Thoracic aorta (tissue), 2 donors: Measurements from ENCODE around the gene THEM5. TPM values are rescaled to one million over a fixed set of nuclear protein-coding genes. Genes with fewer than 3 reads are reported as not detected.
"Not testable (repeated sequence)": the region's sequence is repeated elsewhere in the genome, so short reads cannot be mapped to it uniquely, and the experiment has no call there.

Experiments
- ATAC-seq: fragments of 150-250 bp; one replicate; pipeline ENCODE4 v1.8.0; 2017; ENCODE audit warnings: low read depth; ENCODE audit not compliant: insufficient number of reproducible peaks, low FRiP score
- DNase-seq: peaks from one replicate; pipeline ENCODE4 v3.0.0-alpha.2; 2020; ENCODE audit warnings: low spot score
- H3K27ac ChIP-seq, 2 donors: fragments of 200-600 bp; sonication (generic); 1 replicate in 1 of 2; 2 replicates in 1 of 2; pipeline ENCODE4 v1.5.1; 2016; ENCODE audit warnings: mild to moderate bottlenecking in 2 of 2, moderate library complexity in 2 of 2
- H3K27me3 ChIP-seq: fragments of 200-600 bp; sonication (generic); replicated peaks from 2 replicates; pipeline ENCODE4 v1.6.0; 2016; ENCODE audit warnings: mild to moderate bottlenecking; ENCODE audit not compliant: insufficient read depth
- H3K36me3 ChIP-seq: fragments of 200-600 bp; sonication (generic); one replicate; pipeline ENCODE4 v1.5.1; 2016
- H3K4me1 ChIP-seq, 2 donors: fragments of 200-600 bp; sonication (generic); 1 replicate in 1 of 2; 2 replicates in 1 of 2; pipeline versions ENCODE4 v1.5.1 to v1.6.0; 2016; ENCODE audit warnings: low read depth in 2 of 2, mild to moderate bottlenecking in 1 of 2; ENCODE audit not compliant: control insufficient read depth in 1 of 2
- H3K4me3 ChIP-seq: fragments of 200-600 bp; sonication (generic); 2 replicates; pipeline ENCODE4 v1.5.1; 2016; ENCODE audit warnings: mild to moderate bottlenecking
- H3K9me3 ChIP-seq: fragments of 200-600 bp; sonication (generic); 2 replicates; pipeline ENCODE4 v1.5.1; 2016
- CTCF ChIP-seq: fragments of 200-600 bp; sonication (generic); IDR thresholded peaks from one replicate; pipeline ENCODE4 v1.5.1; 2019; ENCODE audit warnings: antibody characterized with exemption
- total RNA-seq, 2 donors: library from RNA; depleted of rRNA; stranded (reverse); fragments of >200 nt; gene quantifications; one replicate each; pipeline versions ENCODE4 v1.1.0 to v1.2.3, GENCODE V29; 2016

The THEM5 gene
- not detected for total RNA-seq

GRCh38 chr1:151853411-151853943 is at the start of gene THEM5:
Gene THEM5 (minus strand): TSS chr1:151853712. CDS start chr1:151853565, 147 bp downstream.
- no peak for TF ChIP-seq CTCF
- no peak within 1 kb of the TSS for H3K27ac ChIP-seq
- no peak within 1 kb of the TSS for H3K4me3 ChIP-seq
- DNase-seq (no peak), ATAC-seq (no peak)
- H3K9me3 ChIP-seq: no peaks in the 10 kb centered on the region
- H3K27me3 ChIP-seq: no peaks in the 10 kb centered on the region
- peaks cover 0 to 13% of the 10 kb centered on the region in 2 donors for H3K4me1 ChIP-seq
- no peaks in the 10 kb centered on the region for H3K36me3 ChIP-seq

DNA sequence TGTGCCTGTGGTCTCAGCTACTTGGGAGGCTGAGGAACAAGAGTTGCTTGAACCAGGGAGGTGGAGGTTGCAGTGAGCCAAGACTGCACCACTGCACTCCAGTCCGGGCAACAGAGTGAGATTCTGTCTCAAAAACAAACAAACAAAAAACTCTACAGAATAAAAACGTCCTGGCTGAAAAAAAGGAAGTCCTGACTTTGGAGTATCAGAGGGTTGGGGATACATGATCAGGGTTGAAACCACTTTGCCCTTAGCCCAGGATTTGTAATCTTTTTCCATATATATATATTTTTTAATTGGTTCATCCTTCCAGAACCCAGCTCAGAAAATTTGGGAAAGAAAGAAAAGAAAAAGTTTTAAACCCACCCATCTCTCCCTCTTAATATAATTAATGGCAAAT is 49.3 kb upstream of the THEM5 start:
- Histone ChIP-seq H3K36me3 (no peaks in the 10 kb centered on the region), H3K27ac (no peak overlapping the region), H3K4me1 (no peaks in the 10 kb centered on the region), H3K27me3 (no peaks in the 10 kb centered on the region), H3K4me3 (no peak overlapping the region), H3K9me3 (peaks cover 6% of the 10 kb centered on the region)
- ATAC-seq (no peak), DNase-seq (no peak)
- no peak for TF ChIP-seq CTCF

GRCh38 chr1:151900804-151901203 is 47.3 kb upstream of the THEM5 start:
- ATAC-seq, H3K9me3 ChIP-seq, H3K27ac ChIP-seq, DNase-seq, H3K27me3 ChIP-seq, H3K4me3 ChIP-seq, H3K36me3 ChIP-seq, H3K4me1 ChIP-seq: not testable (repeated sequence)

- Histone ChIP-seq H3K27ac (no peak overlapping the region), H3K36me3 (no peaks in the 10 kb centered on the region), H3K9me3 (peaks cover 6% of the 10 kb centered on the region), H3K27me3 (no peaks in the 10 kb centered on the region), H3K4me1 (no peaks in the 10 kb centered on the region), H3K4me3 (no peak overlapping the region)
- no peak for TF ChIP-seq CTCF
- ATAC-seq: no peak
- no peak for DNase-seq
These were observed 45.0 kb upstream of the THEM5 start for GRCh38 chr1:151898519-151898991.

DNA sequence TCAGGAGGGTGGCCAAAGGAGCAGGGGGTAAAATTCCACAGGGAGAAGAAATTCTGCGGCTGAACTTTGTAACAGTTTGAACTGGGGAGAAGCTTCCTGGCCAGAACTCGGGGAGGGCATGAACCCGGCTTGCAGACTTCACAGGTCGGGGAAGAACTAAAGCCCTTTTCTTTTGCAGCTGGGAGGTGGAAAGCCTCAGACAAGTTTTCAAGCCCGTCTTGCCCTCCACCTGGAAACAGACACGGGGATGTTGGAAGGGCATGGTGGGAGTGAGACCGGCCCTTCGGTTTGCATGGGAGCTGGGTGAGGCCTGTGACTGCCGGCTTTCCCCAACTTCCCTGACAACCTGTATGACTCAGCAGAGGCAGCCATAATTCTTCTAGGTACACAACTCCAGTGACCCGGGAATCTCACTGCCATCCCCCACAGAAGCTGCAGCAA is 44.5 kb upstream of the THEM5 start:
- DNase-seq (no peak), ATAC-seq (no peak)
- Histone ChIP-seq H3K36me3 (no peaks in the 10 kb centered on the region), H3K27ac (no peak overlapping the region), H3K9me3 (peaks cover 6% of the 10 kb centered on the region), H3K4me3 (no peak overlapping the region), H3K4me1 (no peaks in the 10 kb centered on the region), H3K27me3 (no peaks in the 10 kb centered on the region)
- TF ChIP-seq CTCF: no peak
